GM21367 (cell line): ENCODE data around the gene LRIG1.

Source experiments
- ATAC-seq: cut with Tn5 transposase; IDR thresholded peaks from one replicate; pipeline ENCODE4 v1.9.1; 2021; ENCODE audit not compliant: unreplicated experiment

Gene LRIG1

DNA sequence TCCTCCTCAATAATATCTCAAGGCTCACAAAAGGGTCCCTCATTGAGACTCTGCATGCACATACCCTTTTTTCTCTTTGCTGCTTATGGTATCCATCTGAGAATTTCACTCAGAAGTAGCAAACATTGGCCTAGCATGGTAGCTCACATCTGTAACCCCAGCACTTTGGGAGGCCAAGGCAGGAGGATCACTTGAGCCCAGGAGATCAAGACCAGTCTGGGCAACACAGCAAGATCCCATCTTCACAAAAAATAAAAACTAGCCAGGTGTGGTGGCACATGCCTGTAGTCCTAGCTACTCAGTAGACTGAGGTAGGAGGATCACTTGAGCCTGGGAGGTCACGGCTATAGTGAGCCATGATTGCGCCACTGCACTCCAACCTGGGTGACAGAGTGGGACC is 11.7 kb downstream of the LRIG1 start:
- no peak for ATAC-seq

DNA sequence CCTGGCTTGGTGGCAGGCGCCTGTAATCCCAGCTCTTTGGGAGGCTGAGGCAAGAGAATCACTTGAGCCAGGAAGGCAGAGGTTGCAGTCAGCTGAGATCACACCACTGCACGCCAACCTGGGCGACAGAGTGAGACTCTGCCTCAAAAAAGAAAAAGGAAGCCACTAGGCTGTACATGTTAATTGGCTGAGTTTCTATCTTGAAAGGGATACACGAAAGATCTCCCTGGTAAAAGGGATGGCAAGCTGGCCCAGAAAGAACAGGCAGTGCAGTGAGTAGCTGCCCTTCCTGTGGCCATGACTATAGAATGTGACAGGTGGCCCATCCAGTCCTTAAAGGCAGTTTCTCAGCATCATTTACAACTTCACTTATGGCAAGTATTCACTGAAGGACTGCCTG is 12.3 kb downstream of the LRIG1 start:
- ATAC-seq, result no peak

DNA sequence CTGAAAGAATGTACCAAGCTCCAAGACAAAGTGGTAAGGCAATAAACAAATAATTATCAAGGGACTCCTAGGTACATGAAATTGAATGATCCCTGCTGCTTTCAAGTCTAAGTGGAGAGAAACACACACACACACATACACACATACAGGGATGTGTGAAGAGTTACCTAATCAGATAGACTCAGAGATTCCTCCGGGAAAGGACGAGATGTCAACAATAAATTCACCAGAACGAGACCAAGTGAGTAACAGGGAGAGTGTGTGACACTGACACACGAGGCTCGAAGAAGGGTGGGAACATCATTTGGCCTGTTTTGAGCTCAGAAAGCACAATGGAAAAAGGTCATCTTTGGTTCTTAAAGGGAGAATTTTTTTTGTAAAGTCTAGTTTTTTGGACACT is 13.4 kb downstream of the LRIG1 start:
- ATAC-seq, result no peak

DNA sequence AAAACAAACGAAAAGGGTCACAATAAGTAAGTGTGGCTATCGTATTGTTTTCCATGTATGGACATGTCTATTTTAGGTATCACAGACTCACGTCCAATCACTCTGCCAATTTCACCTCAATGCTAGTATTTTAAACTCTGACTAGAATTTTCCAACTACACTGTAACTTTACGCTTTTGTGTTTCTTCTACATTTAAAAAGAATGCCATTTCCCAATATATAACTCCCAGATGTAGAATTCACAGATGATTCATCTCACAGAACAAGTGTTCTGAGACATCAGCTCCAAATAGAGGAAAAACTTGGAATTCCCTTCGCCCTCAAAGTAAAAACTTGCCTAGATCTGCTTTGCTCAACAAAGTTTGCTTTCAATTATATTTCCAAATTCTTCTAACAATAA is 14.2 kb downstream of the LRIG1 start:
- ATAC-seq, result no peak

DNA sequence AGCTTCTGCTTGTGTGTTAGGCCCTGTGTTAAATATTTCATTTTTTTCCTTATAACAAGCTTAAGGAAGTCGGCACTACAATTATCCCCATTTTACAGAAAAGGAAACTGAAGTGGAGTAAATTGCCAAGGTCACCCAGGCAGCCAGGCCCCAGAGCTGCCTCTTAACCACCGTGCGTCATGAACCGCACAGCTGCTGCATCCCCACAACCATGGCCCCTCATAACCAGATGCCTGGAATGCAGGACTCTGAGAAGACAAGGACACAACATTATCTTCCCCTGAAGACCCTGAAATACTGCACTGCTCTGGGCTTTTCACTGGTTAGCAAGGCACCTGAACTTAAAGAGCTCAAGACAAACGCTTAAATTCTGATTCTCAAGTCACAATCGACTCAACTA is 14.6 kb downstream of the LRIG1 start:
- no peak for ATAC-seq

DNA sequence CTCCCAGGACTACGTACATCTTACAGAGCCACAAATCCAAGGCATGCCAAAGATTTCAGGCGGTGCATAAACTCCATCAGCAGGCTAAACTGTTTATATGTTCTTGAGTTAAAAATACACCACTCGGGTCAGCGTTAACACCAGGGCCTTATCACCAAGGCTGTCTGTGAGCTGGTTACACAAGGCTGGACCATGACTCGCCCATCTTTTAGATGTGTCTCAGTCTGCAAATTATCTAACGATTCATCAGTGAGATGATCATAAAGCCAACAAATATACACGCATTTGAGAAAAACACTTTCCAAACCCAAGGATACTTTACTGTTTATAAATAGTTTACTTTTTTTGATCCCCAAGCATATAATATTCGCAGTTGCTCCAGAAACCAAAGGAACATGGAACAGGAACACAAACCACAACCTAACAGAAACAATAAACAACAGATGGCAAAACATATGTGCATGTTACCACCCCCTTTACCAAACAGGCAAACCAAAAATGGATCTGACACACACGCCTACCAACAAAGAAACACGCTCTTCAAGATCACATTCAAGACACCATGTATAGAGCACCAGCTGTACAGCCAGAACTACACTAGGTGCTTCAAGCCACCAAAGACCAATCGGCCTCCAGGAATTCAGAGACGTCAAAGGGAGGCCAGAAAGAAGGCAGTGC is 15.4 kb downstream of the LRIG1 start:
- ATAC-seq, result no peak

DNA sequence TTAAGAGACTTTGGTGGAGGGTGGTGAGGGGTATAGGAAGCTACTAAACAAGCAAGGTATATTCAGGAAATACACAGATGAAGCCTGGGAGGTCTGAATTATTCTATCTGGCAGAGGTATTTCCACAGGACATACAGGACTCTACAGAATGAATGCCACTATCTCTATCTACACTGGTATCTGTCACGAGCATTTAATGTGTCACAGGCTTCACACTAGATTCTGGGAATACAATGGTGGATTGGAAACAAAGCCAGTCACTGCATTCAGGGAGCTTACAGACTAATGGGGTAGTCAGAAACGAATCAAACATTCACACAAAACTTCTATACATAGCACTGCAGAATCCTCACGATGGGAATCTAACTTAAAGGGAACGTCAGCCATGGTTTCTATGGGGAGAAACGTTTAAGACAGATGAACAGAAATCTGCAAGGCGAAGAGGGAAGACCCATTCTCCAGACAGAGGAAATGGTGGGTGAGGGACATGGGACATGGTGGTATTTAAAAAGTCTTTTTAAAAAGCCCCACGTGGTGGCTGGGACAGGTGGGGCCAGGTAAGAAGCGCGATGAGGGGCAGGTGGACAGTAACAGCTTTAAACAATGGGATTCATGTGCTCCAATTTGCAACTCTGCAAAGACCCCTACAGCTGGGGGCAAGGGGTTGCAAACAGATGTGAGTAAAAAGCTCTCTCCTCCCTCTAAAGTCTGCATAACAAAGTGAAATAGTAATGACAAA is 16.5 kb downstream of the LRIG1 start:
- no peak for ATAC-seq

DNA sequence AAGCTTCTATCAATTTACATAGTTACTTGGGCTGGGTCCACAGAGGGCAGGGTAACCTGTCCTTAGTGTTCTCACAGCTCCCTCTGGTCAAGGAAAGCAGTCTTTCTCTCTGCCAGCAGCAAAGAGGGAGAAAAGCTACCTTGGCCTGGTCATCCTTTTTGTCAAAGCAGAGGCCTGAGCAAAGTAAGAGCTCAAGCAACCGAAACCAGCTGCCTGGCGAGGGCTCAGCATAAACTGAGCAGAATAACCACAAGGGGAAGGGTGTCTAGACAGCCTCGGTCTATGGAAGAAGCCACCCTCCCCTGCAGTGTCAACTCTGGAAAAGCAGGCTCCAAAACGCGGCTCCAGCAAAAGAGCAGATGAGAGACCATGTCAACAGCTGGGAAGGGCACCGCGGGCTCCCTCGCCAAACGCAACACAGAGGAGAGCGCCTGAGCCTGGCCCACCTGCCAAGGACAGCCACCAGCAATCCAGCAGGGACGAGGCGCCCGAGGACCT is 17.4 kb downstream of the LRIG1 start:
- ATAC-seq, result no peak

DNA sequence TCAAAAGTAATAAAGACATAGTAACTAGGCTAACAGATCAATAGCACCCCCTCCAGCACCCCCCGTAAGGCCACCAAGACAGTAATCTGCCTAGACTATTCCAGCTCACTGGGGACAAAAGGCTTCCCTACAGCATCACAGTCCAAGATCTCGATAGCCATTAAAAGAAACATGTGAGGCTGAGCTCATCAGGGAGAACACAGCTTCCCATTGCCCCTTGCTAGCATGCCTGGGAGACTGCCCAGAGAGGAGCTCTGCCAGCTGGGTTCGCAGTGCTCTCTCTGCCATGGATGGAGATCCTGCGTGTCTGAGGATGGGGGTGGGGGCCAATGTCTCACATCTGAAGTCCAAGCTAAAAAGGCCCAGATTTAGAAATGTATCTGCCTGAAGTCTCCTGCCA is 17.8 kb downstream of the LRIG1 start:
- no peak for ATAC-seq

DNA sequence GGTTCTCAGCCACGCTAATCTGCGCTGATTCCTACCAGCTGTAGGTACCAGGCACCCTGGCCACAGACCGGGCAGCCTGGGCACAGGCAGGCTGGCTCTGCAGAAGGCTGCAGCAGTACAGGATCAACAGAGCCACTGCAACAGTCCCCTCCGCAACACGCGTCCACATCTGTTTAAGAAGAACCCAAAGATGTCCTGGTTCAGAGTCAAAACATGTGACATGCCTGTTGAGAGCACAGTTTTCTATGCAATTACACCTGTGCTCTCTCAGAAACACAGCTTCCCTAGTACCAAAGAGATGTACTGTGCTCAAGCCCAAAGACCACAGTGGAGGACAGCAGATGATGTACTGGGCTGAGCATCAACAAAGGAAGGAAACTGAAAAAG is 18.8 kb downstream of the LRIG1 start:
- no peak for ATAC-seq

DNA sequence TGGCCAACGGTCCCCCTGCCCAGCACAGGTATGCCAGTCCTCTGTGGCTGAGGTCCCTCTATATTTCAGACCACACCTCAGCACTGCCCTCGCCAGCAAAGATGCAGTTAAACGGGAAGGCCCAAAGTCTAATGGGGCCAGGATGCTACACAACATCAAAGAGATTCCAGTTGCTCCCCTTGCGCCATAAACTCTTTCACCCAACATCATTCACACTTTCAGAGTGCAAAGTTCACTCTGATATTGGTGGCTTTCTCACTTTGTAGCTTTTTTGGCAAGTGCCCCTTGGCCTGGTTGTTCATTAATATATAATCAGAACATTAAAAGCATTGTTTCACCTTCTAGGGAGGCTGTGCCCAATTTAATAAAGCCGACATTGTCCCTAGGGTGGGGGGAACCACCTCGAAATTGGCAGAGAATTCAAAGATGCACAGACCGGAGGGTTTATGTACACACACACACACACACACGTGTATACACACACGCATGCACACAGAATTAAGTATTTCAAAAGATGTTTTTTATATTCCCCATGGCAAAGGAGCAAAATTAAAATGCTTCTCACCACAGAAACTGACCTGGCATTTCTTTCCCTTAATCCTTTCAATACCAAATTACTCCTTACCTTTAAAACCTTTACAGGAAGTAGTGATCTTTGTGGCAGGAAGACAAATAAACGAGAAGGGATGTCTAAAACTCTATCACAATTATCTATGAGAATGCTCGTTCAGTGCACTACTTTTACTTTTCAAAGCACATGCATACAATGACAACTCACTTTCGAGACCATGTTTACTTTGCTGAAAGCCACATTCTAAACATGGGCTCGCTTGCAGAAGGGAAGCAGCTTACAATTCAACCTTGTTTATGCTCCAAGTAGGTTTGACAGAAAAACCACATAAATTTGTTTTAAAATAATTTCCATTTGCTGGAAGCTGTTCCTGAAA is 19.5 kb downstream of the LRIG1 start:
- ATAC-seq, result no peak

DNA sequence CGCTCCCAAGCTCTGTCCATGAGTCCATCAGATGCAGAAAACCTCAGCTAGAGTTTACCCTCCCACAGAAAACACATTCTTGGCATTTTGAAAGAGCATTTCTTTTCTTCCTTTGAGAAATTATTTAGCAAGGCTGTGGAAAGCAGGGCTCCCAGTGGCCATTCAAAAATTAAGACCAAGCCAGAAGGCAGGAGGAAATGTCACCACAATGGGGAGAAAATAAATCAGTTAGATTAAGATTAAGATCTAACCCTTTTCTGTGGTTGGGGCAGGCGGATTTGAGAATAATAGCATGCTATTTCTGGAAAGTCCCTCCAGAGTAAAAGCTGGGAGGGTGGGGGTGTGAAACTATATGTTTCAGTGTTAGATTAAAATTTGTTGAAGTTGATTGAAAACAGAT is 20.2 kb downstream of the LRIG1 start:
- ATAC-seq, result no peak

DNA sequence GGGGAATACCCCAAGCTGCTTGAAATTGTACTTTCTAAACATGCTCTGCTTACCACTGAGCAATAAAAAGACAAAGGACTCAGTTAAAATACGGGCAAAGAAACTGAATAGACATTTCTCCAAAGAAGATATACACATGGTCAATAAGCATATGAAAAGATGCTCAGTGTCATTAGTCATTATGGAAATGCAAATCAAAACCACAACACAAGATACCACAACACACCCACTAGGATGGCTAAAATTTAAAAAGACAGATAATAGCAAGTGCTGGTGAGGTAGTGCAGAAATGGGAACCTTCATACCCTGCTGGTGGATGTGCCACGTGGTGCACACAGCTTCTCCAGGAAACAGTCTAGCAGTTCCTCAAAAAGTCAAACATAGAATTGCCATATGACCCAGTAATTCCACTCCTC is 21.3 kb downstream of the LRIG1 start:
- ATAC-seq, result no peak

DNA sequence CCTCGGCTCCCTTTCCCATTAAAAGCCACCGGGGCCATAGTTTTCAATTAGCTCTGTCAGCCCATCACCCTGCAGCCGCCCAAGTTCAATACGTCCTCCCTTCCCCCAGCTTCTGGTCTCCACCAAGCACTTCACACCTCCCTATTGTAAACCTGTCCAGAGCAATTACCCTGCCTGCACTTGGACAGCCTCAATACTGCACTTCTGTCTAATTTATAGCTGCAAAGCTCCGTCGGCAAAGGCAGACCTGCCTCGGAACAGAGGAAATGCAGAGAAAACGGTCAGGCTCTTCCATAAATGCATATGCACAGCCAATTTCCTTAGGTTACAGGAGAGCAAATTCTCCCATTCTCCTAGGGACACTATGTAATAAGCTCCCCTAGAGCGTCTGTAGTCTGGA is 21.9 kb downstream of the LRIG1 start:
- ATAC-seq, result no peak

DNA sequence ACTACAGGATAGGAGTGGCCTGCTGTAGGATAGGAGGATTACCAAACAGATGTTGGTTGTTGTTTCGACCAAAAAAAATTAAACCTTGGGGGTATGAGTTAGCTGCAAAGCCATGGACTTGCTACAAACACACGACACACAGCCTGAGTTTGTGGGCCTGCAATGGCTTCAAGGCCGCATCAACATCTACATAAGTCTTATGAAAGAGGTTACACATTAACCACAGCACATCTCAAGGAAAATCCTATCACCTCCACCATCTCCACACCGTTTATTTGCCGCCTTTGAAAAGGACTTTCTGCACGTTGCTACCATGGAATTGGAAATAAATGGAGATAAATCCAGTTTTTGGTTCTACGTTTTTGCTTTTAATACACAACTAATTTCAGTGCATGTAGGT is 23.0 kb downstream of the LRIG1 start:
- ATAC-seq, result no peak

DNA sequence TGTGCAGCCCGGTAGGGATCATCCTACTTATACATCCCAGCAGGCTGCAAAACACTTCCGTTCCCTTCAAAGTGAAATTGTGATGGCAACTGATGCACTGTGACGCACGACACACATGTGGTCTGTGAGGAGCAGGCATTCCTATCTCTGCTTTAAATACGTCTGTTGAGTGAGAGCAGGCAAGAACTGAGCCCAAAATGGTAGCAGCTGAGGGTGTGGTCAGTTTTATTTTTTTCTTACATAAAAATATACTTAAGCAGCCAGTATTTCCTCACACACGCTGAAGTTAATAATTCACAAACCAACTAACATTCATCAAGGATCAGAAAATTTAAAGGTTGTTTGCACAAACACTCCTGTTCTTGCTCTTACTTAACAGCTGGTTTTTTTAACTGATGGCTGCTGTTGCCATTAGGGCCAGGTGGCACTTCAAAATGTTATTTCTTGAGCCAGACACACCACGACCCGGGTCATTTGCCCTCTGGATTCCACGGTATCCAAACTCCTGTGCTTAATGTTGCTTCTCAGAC is 23.9 kb downstream of the LRIG1 start:
- ATAC-seq, result no peak

DNA sequence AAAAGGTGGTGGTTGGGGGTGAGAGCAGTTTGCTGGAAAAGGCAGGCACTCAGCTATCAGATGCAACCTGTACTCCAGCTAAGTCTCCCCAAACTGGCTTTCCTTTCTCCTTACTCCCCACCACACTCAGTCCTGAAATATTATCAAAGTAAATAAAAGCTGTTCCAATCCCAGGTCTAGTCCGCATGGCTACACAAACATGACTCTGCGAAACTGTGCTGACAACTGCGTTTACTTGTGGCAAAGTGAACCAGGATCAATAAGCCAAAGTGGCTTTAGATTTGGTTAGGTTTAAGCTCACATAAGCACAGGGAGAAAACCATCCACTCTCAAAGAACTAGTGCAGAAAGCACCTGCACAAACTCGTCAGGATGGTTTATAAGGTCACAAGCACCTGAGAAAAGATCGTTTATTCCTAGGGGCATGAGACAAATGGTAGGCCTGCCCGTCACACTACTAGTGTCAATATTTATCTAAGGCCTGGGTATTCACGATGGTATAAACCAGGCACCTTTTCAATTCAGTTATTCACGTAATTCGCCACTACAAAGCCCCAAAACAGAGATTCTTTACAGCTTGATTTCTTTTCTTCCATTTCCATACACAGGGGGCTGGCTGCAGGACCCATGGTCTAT is 25.3 kb downstream of the LRIG1 start:
- no peak for ATAC-seq

DNA sequence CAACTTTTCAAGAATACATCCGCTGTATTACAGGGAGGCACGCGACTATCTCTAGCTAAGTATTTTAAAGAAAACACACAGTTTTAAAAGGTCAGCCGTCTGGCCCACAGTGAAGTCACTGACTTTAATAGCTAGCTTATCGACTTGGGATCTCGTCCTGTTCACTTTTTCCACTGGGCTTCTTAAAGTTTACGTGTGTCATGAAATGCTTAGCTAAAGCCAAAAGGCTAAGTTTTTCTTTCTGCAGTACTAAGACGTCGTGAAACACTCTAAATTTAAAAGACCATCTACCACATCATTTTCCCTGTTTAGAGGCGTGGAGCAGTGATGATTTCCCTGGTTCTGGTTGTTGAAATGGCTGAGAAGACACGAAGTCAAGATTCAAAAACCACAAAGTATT is 27.1 kb downstream of the LRIG1 start:
- no peak for ATAC-seq

DNA sequence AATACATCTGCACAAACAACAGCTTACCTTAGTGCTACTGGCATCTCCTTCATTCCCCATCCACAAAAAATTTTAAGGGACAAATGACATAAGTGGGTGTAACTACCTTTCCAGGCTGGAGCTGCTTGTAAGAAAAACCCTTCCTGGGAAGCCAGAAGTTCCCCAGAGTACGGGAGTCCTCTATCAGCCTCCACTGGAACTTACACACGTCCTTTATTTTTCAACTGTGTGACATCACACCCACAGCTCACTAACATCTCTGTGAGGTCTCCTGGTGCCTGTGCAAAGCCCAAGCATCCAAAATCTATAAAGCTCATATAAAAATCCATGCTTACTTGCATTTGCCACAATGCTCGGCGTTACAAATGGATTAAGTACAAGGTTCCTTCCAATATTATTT is 27.6 kb downstream of the LRIG1 start:
- no peak for ATAC-seq

DNA sequence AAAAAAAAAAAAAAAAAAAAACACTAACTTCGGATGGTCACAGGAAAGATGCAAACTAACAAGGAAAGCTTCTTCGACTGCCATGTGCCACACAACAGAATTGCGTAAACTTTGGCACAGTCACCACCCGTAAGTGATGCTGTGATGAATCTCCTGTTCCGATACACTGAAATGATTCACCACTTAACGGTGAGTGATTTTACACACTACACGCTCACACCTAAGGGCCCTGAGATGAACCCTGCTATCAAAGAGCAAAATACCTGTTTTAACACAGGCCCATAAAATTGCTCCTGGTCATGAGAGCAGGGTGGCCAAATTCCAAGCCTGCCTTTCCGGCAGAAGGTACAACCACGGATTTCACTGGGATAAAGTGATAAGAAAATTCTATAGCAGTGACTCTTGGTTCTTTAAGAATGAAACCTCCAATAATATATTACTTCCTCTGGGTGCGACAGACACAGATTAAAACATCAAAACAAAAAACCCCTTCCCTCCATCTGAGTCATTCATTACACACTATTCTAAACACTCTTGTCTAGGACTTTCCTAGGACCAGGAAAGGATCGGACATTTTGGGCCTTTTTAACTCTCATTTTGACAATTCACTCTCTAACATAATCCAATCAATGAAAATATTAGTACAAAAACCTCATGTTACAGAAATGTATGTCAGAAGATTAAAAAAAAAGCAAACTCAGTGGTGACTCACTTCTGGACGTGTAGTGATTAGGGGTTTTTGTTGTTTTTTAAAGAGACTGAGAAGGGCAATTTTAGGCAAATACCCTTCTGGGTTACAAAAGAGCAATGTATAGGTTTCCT is 28.3 kb downstream of the LRIG1 start:
- ATAC-seq, result peak; percentile 49
